Measurements from ENCODE around the gene MPP3. TPM values are rescaled to one million over a fixed set of nuclear protein-coding genes. Genes with fewer than 3 reads are reported as not detected.

Gene MPP3
- total RNA-seq, 1 donor from 2014 or later = 30.2 TPM

DNA sequence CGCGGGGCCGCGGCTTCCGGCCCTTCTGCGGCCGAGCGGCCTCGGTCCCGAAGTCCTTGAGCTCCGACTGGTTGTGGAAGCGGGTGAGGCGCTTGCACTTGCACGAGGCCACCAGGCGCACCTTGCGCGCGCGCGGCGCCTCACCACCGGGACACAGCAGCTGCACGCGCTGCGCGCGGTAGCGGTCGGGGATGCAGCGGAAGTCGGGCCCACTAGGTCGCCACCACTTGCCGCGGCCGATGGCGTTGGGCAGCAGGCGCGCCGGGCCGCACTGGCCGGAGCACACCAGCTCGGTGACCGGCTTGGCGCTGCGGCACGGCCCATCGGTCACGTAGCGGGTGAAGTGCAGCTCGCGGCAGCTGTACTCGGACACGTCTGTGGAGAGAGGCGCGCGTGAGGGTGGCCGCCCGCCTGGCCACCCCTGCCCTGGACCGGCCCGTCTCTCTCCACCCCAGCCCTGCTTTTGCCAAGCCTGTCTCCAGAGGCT is 77.5 kb downstream of the MPP3 start:
- no peak for DNase-seq (ENCODE audit: extremely low spot score in 2 of 2)
- H3K9me3 ChIP-seq = no peaks in the 10 kb centered on the region
- no peak overlapping the region for H3K4me3 ChIP-seq
- intact Hi-C loops (cut with DNase I) = no loop called here
- H3K4me1 ChIP-seq = peaks cover 12% of the 10 kb centered on the region
- no peaks in the 10 kb centered on the region for H3K27me3 ChIP-seq
- no peak overlapping the region for H3K27ac ChIP-seq
- no peaks in the 10 kb centered on the region for H3K36me3 ChIP-seq
- TF ChIP-seq POLR2AphosphoS5 (IDR thresholded peaks at IDR 0.05; ENCODE audit: insufficient read depth in 1 of 2, low read depth in 1 of 2) (no peak), POLR2A (IDR thresholded peaks at IDR 0.05) (no peak)
- TF ChIP-seq, protein P1, sequence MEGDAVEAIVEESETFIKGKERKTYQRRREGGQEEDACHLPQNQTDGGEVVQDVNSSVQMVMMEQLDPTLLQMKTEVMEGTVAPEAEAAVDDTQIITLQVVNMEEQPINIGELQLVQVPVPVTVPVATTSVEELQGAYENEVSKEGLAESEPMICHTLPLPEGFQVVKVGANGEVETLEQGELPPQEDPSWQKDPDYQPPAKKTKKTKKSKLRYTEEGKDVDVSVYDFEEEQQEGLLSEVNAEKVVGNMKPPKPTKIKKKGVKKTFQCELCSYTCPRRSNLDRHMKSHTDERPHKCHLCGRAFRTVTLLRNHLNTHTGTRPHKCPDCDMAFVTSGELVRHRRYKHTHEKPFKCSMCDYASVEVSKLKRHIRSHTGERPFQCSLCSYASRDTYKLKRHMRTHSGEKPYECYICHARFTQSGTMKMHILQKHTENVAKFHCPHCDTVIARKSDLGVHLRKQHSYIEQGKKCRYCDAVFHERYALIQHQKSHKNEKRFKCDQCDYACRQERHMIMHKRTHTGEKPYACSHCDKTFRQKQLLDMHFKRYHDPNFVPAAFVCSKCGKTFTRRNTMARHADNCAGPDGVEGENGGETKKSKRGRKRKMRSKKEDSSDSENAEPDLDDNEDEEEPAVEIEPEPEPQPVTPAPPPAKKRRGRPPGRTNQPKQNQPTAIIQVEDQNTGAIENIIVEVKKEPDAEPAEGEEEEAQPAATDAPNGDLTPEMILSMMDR (IDR thresholded peaks at IDR 0.05) = no peak

GRCh38 chr17:43754947-43755346 is 78.0 kb downstream of the MPP3 start:
- TF ChIP-seq POLR2AphosphoS5 (IDR thresholded peaks at IDR 0.05; ENCODE audit: insufficient read depth in 1 of 2, low read depth in 1 of 2) (no peak), POLR2A (IDR thresholded peaks at IDR 0.05) (no peak)
- TF ChIP-seq, protein P1 (IDR thresholded peaks at IDR 0.05) = no peak
- Histone ChIP-seq H3K27me3 (no peaks in the 10 kb centered on the region), H3K4me3 (no peak overlapping the region), H3K9me3 (no peaks in the 10 kb centered on the region), H3K36me3 (no peaks in the 10 kb centered on the region), H3K4me1 (peaks cover 12% of the 10 kb centered on the region), H3K27ac (no peak overlapping the region)
- intact Hi-C loops (cut with DNase I) = no loop called here
- DNase-seq (ENCODE audit: extremely low spot score in 2 of 2) = no peak

- no peak for DNase-seq (ENCODE audit: extremely low spot score in 2 of 2)
- Histone ChIP-seq H3K4me1 (peaks cover 12% of the 10 kb centered on the region), H3K4me3 (no peak overlapping the region), H3K27ac (no peak overlapping the region), H3K27me3 (no peaks in the 10 kb centered on the region), H3K36me3 (no peaks in the 10 kb centered on the region), H3K9me3 (no peaks in the 10 kb centered on the region)
- TF ChIP-seq POLR2AphosphoS5 (IDR thresholded peaks at IDR 0.05; ENCODE audit: insufficient read depth in 1 of 2, low read depth in 1 of 2) = no peak
- TF ChIP-seq, protein P1 (IDR thresholded peaks at IDR 0.05) = no peak
- TF ChIP-seq POLR2A (IDR thresholded peaks at IDR 0.05) = no peak
- intact Hi-C loops (cut with DNase I) = no loop called here
Measured at GRCh38 chr17:43753493-43754129, 79.3 kb downstream of the MPP3 start.

Other genes starting within 250 kb of the MPP3 start
- 4.7 TPM for gene MEOX1, start 171.2 kb downstream of the MPP3 start, total RNA-seq
- gene SOST, start 74.4 kb downstream of the MPP3 start, total RNA-seq = not detected
- gene DUSP3, start 54.2 kb downstream of the MPP3 start, total RNA-seq = 43.5 TPM
- not detected for gene CFAP97D1, start 52.7 kb downstream of the MPP3 start, total RNA-seq
- gene CD300LG, start 14.0 kb upstream of the MPP3 start, total RNA-seq = 5.6 TPM
- 7.6 TPM for gene MPP2, start 74.4 kb upstream of the MPP3 start, total RNA-seq
- gene PPY, start 109.3 kb upstream of the MPP3 start, total RNA-seq = not detected
- gene PYY, start 120.8 kb upstream of the MPP3 start, total RNA-seq = not detected
- gene NAGS, start 171.5 kb upstream of the MPP3 start, total RNA-seq = 4.9 TPM
- gene TMEM101, start 181.8 kb upstream of the MPP3 start, total RNA-seq = 33.6 TPM
- gene LSM12, start 233.5 kb upstream of the MPP3 start, total RNA-seq = 27.3 TPM
- gene G6PC3, start 237.6 kb upstream of the MPP3 start, total RNA-seq = 44.0 TPM